ENCODE results near the gene RPAP3. TPM values are rescaled to one million over a fixed set of nuclear protein-coding genes. Genes with fewer than 3 reads are reported as not detected.

RPAP3 gene
- total and polyA plus RNA-seq, 2 of the 4 experiments (the other 2 are of a cell fraction) = 10.6 to 13.4 TPM

DNA sequence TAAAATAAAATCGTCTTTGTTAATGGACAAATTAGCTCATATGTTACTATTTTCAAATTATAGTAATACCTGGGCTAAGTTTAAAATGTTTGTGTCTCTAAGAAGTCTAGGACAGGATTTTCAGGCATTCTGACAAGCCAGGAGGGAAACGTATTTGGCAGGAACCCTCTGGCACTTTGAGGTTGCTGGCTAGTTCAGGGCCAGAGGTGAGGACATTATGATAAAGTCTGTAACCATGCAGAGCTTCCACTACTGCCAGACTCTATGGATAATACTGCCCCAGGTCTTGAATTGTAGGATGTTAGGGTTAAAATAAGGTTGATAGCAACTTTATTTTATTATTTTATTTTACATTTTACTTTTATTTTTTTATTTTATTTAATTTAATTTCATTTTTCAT lies 56.4 kb downstream of the RPAP3 start:
- no CpG with 5 or more reads among the region's 2 CpGs for WGBS, 2 experiments (ENCODE audit: extremely low coverage in 2 of 2, insufficient read length in 1 of 2)
- in situ Hi-C loops (cut with MboI; ENCODE audit: low sequenced_read_pairs) = no loop called here
- H3K18ac ChIP-seq (ENCODE audit: low read depth, low read length) = no peak overlapping the region
- no peak overlapping the region for H2AK9ac ChIP-seq (replicated peaks; ENCODE audit: low read depth, low read length, poor library complexity)
- no peak overlapping the region for H4K8ac ChIP-seq (ENCODE audit: low read depth in 2 of 2, low read length in 2 of 2)
- no peak for DNase-seq
- H3K4me2 ChIP-seq (ENCODE audit: low read depth, low read length) = no peak overlapping the region
- no peak overlapping the region for H3K9ac ChIP-seq (ENCODE audit: low read depth, low read length)
- no peak overlapping the region for H3K14ac ChIP-seq (replicated peaks; ENCODE audit: low read depth, low read length)
- no peak overlapping the region for H3K27ac ChIP-seq (ENCODE audit: insufficient read depth, low read length)
- H3K4me3 ChIP-seq (ENCODE audit: insufficient read depth, low read depth, low read length) = no peak overlapping the region
- no peak overlapping the region for H3K56ac ChIP-seq (ENCODE audit: extremely low read depth, insufficient read depth, low read length)
- H3K9me1 ChIP-seq (ENCODE audit: insufficient read depth, low read length) = peaks cover 7% of the 10 kb centered on the region
- no peak for TF ChIP-seq CHD1 (IDR thresholded peaks at IDR 0.05; ENCODE audit: low read depth, low read length)
- TF ChIP-seq, protein P1, sequence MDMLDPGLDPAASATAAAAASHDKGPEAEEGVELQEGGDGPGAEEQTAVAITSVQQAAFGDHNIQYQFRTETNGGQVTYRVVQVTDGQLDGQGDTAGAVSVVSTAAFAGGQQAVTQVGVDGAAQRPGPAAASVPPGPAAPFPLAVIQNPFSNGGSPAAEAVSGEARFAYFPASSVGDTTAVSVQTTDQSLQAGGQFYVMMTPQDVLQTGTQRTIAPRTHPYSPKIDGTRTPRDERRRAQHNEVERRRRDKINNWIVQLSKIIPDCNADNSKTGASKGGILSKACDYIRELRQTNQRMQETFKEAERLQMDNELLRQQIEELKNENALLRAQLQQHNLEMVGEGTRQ (IDR thresholded peaks at IDR 0.05; ENCODE audit: low read depth, low read length) = no peak
- TF ChIP-seq BHLHE40 (IDR thresholded peaks at IDR 0.05; ENCODE audit: low read depth, low read length) = no peak
- TF ChIP-seq, protein P2, sequence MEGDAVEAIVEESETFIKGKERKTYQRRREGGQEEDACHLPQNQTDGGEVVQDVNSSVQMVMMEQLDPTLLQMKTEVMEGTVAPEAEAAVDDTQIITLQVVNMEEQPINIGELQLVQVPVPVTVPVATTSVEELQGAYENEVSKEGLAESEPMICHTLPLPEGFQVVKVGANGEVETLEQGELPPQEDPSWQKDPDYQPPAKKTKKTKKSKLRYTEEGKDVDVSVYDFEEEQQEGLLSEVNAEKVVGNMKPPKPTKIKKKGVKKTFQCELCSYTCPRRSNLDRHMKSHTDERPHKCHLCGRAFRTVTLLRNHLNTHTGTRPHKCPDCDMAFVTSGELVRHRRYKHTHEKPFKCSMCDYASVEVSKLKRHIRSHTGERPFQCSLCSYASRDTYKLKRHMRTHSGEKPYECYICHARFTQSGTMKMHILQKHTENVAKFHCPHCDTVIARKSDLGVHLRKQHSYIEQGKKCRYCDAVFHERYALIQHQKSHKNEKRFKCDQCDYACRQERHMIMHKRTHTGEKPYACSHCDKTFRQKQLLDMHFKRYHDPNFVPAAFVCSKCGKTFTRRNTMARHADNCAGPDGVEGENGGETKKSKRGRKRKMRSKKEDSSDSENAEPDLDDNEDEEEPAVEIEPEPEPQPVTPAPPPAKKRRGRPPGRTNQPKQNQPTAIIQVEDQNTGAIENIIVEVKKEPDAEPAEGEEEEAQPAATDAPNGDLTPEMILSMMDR (conservative IDR thresholded peaks at IDR 0.05; ENCODE audit: low read depth, low read length) = no peak
- no peak for TF ChIP-seq CEBPB (IDR thresholded peaks at IDR 0.05; ENCODE audit: low read depth, low read length)
- TF ChIP-seq RFX5 (IDR thresholded peaks at IDR 0.05; ENCODE audit: low read depth, low read length) = no peak
- TF ChIP-seq POLR2A (IDR thresholded peaks at IDR 0.05; ENCODE audit: low read depth, low read length) = no peak
- no peak for TF ChIP-seq SMC3 (IDR thresholded peaks at IDR 0.05; ENCODE audit: low read depth, low read length)
- TF ChIP-seq, protein P3, sequence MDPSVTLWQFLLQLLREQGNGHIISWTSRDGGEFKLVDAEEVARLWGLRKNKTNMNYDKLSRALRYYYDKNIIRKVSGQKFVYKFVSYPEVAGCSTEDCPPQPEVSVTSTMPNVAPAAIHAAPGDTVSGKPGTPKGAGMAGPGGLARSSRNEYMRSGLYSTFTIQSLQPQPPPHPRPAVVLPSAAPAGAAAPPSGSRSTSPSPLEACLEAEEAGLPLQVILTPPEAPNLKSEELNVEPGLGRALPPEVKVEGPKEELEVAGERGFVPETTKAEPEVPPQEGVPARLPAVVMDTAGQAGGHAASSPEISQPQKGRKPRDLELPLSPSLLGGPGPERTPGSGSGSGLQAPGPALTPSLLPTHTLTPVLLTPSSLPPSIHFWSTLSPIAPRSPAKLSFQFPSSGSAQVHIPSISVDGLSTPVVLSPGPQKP (IDR thresholded peaks at IDR 0.05; ENCODE audit: borderline replicate concordance, low read depth, low read length) = no peak
- no peak for TF ChIP-seq RCOR1 (IDR thresholded peaks at IDR 0.05; ENCODE audit: insufficient replicate concordance, low read length)
- peaks cover 7% of the 10 kb centered on the region; the same call in 1 of the 2 replicates for H4K20me1 ChIP-seq (ENCODE audit: insufficient read depth, low read length)
- no TSS peak for BruUV-seq (replicated peaks)
- H3K36me3 ChIP-seq (ENCODE audit: control insufficient read depth, insufficient read depth, low read length) = no peaks in the 10 kb centered on the region
- H2BK15ac ChIP-seq (ENCODE audit: low read depth, low read length) = no peak overlapping the region
- no peak overlapping the region for H2BK20ac ChIP-seq (ENCODE audit: low read depth, low read length)
- ChIA-PET CTCF (interaction anchor here (0.7 kb wide), 1 partner anchor 35 kb away, joined by 3 read pairs; no protein-coding TSS in a partner anchor), POLR2A (ENCODE audit: unreplicated experiment) (no interaction called here)
- dilution Hi-C loops (cut with HindIII; ENCODE audit: low sequenced_read_pairs, unreplicated experiment) = no loop called here
- no peak overlapping the region for H3K4ac ChIP-seq (ENCODE audit: low read depth, low read length)
- H3K4me1 ChIP-seq (ENCODE audit: control insufficient read depth, insufficient read depth, low read length) = peaks cover 6% of the 10 kb centered on the region
- no peak overlapping the region for H4K91ac ChIP-seq (ENCODE audit: insufficient read depth, low read depth, low read length)
- intact Hi-C loops (cut with micrococcal nuclease) = no loop called here
- H3K27me3 ChIP-seq (ENCODE audit: control insufficient read depth, insufficient read depth, low read length) = no peaks in the 10 kb centered on the region
- H3K23ac ChIP-seq (ENCODE audit: low read depth, low read length) = no peak overlapping the region
- no peak overlapping the region for H4K5ac ChIP-seq (ENCODE audit: low read depth, low read length)
- H2AK5ac ChIP-seq (ENCODE audit: low read depth, low read length) = no peak overlapping the region
- H3K79me1 ChIP-seq (ENCODE audit: low read depth in 1 of 2, low read length in 2 of 2) = peaks cover 0 to 7% of the 10 kb centered on the region in 2 experiments; a peak in 3 of 4 replicates
- no peak overlapping the region for H2BK5ac ChIP-seq (ENCODE audit: low read depth, low read length, poor library complexity, severe bottlenecking)
- no peak for ATAC-seq (ENCODE audit: low read depth)
- H2BK120ac ChIP-seq (ENCODE audit: low read depth, low read length) = no peak overlapping the region
- H3K9me3 ChIP-seq (ENCODE audit: control insufficient read depth, insufficient read depth, low read length) = no peaks in the 10 kb centered on the region
- H2AFZ ChIP-seq (replicated peaks; ENCODE audit: low read length, poor library complexity) = no peak overlapping the region
